ENCODE data around the gene PPP6R3.
"Not testable (repeated sequence)": the region's sequence is repeated elsewhere in the genome, so short reads cannot be mapped to it uniquely, and the experiment has no call there.

The PPP6R3 gene

DNA sequence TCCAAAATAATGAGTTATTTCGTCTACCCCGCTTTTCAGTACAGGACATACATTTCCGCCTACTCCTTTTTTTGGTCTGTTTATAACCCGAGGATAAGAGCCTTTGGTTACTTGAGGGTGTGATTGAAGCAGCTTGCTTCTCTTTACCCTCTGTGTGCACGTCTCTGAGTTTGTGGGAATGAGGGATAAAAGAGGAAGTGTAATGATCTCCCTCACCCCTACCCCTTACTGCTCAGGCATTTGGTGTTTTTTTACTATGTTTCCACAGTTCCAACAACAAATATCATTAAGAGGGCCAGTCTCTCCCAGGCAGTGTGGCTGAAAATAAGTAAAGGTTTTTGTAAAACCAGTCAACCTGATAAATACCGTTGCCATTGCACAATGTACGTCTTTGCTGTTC lies 140.6 kb downstream of the PPP6R3 start:
- DNase-seq (ENCODE audit: low read depth in 2 of 2): no peak

DNA sequence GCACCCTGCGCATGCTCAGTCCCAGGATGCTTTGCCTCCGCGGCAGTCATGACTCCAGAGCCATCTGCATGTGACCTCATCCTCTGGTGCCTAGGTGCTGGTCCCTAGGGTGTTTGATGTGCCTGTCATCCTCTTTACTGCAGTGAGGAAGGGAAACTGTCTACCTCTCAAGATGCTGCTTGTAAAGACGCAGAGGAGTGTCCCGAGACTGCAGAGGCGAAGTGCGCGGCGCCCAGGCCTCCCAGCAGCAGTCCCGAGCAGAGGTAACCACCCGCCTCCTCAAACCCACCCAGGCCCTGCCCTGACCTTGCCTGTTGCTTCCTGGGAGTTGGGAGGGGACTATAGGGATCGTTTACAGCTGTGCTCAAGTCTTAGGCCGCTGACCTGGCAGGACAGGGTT lies 149.2 kb downstream of the PPP6R3 start:
- no peak for DNase-seq (ENCODE audit: low read depth in 2 of 2)

DNA sequence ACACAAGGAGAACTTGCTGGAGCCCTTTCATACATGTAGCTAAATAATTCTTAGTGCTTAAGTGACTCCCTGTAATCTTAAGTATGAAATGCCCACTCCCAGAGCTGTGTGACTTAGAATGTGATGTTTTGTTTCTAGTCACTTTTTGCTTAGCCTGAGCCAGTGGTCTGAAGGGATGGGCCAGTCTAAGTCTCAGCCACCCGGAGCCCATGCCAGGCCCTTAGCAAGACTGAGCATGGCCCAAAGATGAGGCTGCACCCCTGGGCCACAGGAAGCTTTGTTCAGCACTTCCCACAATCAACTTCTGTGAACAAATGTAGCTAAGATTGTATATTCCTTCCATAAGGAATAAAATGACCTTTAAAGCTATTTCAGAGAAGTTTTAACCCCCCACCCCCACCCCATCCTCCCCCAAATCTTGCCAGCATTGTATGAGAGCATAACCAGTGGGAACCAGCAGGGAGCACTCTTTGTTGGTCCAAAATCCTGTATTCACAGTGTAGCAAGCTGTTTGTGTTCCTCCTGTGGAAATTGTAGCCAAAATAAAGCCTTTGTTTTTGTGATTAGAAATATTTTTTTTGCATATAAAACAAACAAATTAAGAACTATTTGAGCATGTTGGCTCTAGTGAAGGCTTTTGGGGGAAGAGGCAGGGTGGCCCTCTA lies 150.0 kb downstream of the PPP6R3 start:
- DNase-seq (ENCODE audit: low read depth in 2 of 2): no peak

DNA sequence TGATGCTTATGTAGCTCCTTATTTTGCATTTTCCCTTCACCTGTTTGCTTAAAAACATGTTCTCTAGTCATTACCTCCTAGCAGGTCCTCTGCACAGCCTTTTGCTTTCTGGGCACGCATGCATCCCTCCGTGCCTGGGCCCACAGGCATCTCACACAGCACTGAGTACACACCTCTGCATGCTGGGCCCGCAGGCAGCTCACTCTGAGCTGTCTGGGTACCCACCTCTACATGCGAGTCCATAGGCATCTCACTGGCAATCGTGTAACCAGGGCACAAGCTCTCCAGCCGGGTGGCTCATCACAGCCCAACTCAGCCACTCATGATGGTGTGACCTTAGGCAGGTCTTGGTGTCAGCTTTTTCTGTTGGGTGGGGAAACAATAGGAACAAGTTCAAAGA lies 155.1 kb downstream of the PPP6R3 start:
- no peak for DNase-seq (ENCODE audit: low read depth in 2 of 2)

DNA sequence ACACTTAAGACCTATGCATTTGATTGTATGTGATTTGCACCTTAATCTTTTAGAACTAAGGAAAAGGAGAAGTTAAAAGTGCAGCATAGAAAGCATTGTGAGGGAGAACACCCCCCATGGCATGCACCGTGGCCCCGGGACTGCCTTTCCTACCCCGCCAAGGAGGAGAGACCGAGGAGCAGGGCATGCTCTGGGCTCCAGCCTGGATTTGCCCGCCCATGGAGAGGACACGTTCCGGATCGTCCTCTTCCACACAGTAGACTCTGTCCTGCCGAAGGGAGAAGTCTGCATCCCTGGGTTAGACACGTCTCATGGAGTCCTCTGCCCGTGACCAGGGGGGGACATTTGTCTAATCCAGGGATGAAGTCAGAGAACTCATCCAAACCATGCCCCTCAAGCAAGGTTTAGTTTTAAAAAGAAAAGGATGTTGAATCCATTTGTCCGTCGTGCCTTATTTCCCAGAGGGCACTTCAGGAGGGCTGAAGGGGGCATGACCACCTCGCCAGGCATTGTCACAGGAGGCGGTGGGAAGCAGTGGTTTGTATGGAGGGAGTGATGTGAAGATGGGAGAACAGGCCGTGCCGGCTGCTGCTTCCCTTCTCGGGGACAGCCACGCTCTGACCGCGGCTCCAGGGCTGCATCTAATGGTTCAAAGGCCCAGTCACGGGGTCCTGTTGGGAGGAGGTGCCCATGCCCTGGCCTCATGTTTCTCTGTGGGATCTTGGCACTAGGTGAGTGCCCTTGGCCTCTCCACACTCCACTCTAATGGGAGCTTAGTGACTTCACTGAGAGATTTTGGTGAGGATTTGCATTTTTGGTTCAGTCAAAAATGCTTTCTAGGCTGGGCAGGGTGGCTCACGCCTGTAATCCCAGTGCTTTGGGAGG lies 157.6 kb downstream of the PPP6R3 start:
- DNase-seq (ENCODE audit: low read depth in 2 of 2): no peak

DNA sequence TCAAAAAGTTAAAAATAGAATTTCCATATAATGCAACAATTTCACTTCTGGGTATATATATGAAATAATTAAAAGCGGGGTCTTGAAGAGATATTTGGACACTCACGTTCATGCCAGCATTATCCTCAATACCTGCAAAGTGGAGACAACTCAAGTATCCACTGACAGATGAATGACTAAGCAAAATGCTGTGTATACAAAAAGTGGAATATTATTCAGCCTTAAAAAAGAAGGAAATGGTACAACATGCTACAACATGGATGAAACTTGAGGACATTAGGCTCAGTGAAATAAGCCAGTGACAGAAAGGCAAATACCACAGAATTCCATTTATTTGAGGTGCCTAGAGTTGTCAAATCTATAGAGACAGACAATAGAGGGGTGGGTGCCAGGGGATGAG lies 161.3 kb downstream of the PPP6R3 start:
- DNase-seq (ENCODE audit: low read depth in 2 of 2): no peak

DNA sequence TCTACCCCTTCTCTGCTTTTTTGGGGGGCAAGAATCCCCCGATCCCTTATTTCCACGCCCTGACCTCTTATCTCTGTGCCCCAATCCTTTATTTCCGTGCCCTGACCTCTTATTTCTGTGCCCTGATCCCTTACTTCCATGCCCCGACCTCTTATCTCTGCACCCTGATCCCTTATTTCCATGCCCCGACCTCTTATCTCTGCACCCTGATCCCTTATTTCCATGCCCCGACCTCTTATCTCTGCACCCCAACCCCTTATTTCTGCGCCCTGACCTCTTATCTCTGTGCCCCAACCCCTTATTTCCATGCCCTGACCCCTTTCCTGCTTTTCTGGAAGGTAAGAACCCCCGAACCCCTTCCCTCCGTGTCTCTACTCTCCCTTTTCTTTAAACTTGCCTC lies 163.2 kb downstream of the PPP6R3 start:
- not testable (repeated sequence) for DNase-seq (ENCODE audit: low read depth in 2 of 2)

DNA sequence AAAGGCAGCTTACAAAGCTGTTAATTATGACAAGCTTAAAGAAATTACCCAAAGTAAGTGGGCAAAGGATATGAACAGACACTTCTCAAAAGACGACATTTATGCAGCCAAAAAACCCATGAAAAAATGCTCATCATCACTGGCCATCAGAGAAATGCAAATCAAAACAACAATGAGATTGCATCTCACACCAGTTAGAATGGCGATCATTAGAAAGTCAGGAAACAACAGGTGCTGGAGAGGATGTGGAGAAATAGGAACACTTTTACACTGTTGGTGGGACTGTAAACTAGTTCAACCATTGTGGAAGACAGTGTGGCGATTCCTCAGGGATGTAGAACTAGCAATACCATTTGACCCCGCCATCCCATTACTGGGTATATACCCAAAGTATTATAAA lies 164.5 kb downstream of the PPP6R3 start:
- not testable (repeated sequence) for DNase-seq (ENCODE audit: low read depth in 2 of 2)

DNA sequence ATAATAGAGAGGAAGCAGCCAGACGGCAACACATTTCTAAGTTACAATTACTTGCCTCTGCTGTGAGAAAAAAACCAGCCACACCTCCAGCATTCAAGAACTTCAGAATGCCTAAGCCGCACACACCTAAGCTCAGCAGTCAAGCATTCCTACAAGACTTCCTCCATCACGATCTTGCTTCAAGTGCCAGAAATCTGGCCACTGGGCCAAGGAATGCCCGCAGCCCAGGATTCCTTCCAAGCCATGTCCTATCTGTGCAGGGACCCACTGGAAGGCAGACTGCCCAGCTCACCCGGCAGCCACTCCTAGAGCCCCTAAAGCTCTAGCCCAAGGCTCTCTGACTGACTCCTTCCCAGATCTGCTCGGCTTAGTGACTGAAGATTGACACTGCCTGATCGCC lies 165.7 kb downstream of the PPP6R3 start:
- not testable (repeated sequence) for DNase-seq (ENCODE audit: low read depth in 2 of 2)

DNA sequence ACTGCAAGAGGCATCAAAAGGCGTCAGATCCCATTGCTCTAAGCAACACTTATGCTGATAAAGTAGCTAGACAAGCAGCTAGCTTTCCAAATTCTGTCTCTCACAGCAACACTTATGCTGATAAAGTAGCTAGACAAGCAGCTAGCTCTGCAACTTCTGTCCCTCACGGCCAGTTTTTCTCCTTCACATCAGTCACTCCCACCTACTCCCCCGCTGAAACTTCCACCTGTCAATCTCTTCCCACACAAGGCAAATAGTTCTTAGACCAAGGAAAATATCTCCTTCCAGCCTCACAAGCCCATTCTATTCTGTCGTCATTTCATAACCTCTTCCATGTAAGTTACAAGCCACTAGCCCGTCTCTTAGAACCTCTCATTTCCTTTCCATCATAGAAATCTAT lies 168.3 kb downstream of the PPP6R3 start:
- not testable (repeated sequence) for DNase-seq (ENCODE audit: low read depth in 2 of 2)

DNA sequence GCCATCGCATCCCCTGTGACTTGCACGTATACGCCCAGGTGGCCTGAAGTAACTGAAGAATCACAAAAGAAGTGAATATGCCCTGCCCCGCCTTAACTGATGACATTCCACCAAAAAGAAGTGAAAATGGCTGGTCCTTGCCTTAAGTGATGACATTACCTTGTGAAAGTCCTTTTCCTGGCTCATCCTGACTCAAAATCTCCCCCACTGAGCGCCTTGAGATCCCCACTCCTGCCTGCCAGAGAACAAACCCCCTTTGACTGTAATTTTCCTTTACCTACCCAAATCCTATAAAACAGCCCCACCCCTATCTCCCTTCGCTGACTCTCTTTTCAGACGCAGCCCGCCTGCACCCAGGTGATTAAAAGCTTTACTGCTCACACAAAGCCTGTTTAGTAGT lies 171.8 kb downstream of the PPP6R3 start:
- not testable (repeated sequence) for DNase-seq (ENCODE audit: low read depth in 2 of 2)

DNA sequence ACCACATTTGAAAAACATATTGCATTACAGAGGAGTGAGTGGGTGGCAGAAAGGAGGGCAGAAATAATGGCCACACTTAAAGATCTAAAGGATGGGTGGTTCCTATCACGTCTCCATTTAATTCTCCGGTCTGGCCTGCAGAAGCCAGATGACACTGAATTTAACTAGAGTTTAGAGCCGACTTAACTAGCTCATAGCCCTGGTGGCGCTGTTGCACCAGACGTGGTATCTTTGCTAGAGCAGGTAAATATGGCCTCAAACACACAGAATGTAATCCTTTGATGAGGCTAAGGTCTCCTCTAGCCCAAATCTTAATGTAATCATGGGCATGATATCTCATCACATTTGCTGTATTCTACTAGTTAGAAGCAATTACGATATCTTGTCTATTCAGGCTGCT lies 172.2 kb downstream of the PPP6R3 start:
- DNase-seq (ENCODE audit: low read depth in 2 of 2): no peak

DNA sequence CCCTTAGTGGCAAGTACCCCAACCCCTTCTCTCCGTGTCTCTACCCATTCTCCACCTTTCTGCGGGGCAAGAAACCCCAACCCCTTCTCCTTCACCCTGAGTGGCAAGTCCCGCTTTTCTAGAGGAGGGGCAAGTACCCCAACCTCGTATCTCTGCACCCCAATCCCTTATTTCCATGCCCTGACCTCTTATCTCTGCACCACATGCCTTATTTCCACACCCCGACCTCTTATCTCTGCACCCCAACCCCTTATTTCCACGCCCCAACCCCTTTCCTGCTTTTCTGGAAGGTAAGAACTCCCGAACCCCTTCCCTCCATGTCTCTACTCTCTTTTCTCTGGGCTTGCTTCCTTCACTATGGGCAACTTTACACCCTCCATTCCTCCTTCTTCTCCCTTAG lies 174.1 kb downstream of the PPP6R3 start:
- not testable (repeated sequence) for DNase-seq (ENCODE audit: low read depth in 2 of 2)

DNA sequence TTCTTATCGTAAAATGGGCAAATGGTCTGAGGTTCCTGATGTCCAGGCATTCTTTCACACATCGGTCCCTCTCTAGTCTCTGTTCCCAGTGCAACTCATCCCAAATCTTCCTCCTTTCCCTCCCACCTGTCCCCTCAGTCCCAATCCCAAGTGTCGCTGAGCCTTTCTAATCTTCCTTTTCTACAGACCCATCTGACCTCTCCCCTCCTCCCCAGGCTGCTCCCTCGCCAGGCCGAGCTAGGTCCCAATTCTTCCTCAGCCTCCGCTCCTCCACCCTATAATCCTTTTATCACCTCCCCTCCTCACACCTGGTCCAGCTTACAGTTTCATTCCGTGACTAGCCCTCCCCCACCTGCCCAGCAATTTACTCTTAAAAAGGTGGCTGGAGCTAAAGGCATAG lies 174.6 kb downstream of the PPP6R3 start:
- DNase-seq (ENCODE audit: low read depth in 2 of 2): not testable (repeated sequence)

DNA sequence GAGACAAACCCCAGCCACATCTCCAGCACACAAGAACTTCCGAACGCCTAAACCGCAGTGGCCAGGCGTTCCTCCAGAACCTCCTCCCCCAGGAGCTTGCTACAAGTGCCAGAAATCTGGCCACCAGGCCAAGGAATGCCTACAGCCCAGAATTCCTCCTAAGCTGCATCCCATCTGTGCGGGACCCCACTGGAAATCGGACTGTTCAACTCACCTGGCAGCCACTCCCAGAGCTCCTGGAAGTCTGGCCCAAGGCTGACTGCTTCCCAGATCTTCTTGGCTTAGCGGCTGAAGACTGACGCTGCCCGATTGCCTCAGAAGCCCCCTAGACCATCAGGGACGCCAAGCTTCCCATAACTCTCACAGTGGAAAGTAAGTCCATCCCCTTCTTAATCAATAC lies 175.3 kb downstream of the PPP6R3 start:
- DNase-seq (ENCODE audit: low read depth in 2 of 2): not testable (repeated sequence)

DNA sequence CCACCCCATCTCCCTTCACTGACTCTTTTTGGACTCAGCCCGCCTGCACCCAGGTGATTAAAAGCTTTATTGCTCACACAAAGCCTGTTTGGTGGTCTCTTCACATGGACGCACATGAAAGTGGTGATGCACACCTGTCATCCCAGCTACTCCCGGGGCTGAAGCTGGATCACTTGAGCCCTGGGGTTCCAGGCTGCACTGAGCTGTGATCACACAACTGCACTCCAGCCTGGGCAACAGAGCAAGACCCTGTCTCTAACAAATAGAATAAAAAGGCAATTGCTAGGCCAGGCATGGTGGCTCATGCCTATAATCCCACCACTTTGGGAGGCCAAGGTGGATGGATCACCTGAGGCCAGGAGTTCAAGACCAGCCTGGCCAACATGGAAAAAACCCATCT lies 178.8 kb downstream of the PPP6R3 start:
- not testable (repeated sequence) for DNase-seq (ENCODE audit: low read depth in 2 of 2)

DNA sequence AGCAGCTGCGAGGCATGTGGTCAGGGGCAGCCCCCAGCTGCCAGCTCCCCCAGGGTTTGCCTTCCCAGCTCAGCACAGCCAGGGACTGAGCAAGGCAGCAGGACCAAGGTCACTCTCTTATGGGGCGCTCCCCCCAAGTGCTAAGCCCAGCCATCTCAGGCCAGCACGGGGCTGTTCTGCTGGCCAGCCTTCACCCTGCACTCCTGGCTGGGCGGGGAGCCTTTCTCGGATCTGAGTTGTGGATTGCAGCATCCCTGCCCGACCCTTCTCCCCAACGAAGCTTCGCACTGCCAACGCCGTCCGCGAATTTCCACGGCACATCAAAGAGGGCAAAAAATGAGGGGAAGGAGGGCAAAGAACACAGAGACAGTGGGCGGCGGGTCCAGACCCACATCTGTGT lies 181.3 kb downstream of the PPP6R3 start:
- no peak for DNase-seq (ENCODE audit: low read depth in 2 of 2)

DNA sequence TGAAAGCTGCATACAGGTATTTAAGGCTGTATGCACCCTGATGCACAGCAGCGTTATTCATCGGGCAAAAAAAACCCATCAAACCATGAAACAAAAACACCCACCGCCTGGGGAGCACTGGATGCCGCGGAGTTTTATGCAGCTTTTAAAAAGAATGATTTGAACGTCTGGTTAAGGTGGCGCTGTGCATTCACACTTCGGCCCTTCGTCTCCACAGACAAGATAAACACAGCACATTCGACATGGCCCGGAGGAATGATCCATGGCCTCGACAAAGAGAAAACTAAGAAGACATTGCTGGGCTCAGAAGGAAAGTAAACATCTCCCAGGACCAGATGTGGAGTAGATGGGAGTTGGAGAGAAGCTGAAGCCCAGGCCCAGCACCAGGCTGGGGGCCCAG lies 183.0 kb downstream of the PPP6R3 start:
- no peak for DNase-seq (ENCODE audit: low read depth in 2 of 2)

DNA sequence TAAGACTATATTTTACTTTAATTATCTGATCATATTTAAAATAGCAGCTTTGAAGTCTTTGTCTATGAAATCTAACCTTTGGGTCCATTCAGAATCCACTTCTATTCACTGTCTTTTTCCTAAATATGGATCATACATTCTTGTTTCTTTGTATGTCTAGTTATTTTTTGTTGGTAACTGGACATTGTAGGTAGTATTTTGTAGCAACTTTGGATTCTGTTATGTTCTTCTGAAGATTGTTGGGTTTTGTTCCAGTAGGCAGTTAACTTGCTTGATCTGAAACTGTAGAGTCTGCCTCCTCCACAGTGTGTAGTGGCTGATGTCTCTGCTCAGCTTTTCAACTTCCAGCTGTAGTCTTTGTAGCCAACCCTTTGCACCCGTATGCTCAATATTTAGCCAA lies 186.3 kb downstream of the PPP6R3 start:
- DNase-seq (ENCODE audit: low read depth in 2 of 2): no peak

DNA sequence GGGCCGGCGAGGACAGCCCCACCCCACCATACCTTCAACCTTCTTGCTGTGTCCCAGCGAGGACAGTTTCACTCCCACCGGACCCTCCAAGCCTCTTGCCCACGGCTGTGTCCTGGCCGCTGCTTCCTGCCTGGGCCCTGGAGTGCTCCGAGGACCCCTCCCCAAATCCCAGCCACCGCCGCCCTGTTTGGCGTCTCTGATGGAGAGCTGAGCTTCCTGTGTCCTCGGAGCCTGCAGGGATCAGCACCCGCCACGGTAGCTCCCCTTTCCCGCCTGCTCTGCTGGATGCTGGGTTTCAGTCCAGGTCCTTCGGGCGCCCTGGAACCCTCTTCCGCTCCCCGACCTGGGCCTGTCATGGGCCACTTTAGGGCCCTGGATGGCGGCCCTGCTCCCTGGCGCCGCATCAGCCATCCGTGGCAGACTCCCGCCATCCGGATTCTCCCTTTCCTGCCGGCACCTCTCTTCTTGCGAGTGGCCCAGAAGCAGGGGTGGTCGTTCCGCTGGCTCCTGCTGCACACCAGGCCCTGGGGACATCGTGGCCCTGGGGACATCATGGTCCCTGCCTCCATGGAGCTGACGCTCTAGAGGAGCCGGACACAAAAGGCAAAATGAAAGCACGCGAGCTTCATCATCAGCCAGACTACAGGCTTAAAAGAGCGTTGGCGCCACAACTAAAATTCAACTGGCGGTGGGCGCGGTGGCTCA lies 189.5 kb downstream of the PPP6R3 start:
- no peak for DNase-seq (ENCODE audit: low read depth in 2 of 2)

DNA sequence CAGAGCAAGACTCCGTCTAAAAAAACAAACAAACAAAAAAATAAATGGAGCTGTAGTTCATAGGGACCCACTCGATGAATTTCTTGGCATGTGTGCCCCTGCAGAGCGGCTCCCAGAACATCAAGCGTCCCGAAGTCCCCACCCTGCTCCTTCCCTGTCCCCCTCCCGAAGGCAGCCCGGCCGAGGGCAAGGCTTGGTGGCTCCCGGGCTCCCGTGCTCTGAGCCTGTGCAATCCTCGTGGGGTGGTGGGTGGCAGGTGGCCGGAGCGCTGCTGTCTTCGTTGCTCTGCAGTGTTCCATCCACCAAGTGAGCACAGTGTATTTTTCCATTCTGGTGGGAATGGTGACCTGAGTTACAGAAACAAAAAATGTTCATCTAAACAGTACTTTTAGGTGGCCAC lies 190.2 kb downstream of the PPP6R3 start:
- DNase-seq (ENCODE audit: low read depth in 2 of 2): no peak

DNA sequence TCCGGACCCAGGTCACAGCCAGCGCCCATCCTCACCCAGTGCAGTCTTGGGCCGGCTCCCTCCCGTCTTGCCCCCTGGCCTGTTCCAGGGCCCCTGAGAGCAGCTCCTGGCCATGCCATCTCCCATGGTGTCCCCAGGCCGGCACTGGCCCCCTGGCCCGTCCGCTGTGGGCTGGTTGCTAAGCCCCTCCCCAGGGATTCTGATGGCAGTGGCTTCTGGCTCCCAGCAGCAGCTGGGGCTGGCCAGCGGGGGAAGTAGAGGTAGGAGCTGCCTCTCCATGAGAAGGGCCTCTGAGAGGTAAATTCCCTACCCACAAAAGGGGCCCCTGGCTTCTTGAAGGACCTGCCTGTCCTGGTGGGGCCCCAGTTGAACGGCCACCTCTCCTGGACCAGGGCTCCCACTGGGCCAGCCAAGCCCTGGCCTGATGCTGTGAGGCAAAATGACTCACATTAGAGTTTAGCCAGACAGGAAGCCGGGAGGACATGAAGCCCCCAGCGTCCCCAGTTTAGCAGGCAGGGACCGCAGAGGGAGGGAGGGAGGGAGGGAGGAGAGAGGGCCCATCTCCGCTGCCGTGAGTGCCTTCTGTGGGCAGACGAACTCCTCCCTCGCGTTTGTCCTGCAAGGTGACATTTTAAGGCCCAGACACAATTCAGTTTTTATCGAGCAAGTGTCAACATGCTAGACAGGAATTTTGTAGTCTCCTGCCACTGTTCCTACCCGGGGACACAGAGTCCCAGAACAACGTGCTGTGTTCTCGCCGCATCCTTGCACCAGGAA lies 190.8 kb downstream of the PPP6R3 start:
- no peak for DNase-seq (ENCODE audit: low read depth in 2 of 2)
